HUES64 (cell line): Measurements from ENCODE around the gene COG4.
A peak's percentile ranks its signal among the peaks of the same experiment; 100 is the strongest.
"Not testable (repeated sequence)": the region's sequence is repeated elsewhere in the genome, so short reads cannot be mapped to it uniquely, and the experiment has no call there.

Experiments used
- H3K27ac ChIP-seq: 2 replicates; pipeline ENCODE4 v1.7.0; 2013; ENCODE audit warnings: low read depth, low read length, inconsistent platforms
- H3K27me3 ChIP-seq: 2 replicates; pipeline ENCODE4 v1.6.1; 2013; ENCODE audit warnings: mild to moderate bottlenecking, low read length; ENCODE audit not compliant: insufficient read depth
- H3K36me3 ChIP-seq: 2 replicates; pipeline ENCODE4 v1.6.1; 2013; ENCODE audit warnings: mild to moderate bottlenecking, low read length; ENCODE audit not compliant: insufficient read depth
- H3K4me1 ChIP-seq: 2 replicates; pipeline ENCODE4 v1.6.1; 2013; ENCODE audit warnings: mild to moderate bottlenecking, low read length, moderate library complexity; ENCODE audit not compliant: insufficient read depth
- H3K4me3 ChIP-seq: 2 replicates; pipeline ENCODE4 v1.5.1; 2013; ENCODE audit warnings: mild to moderate bottlenecking, low read length, moderate library complexity
- H3K9ac ChIP-seq: 2 replicates; pipeline ENCODE4 v1.6.1; 2013; ENCODE audit warnings: mild to moderate bottlenecking, low read depth, low read length
- H3K9me3 ChIP-seq: 2 replicates; pipeline ENCODE4 v1.6.1; 2013; ENCODE audit warnings: low read depth, low read length; ENCODE audit not compliant: insufficient read depth
- WGBS: fragments of 150-250, 120-280 bp; methylation state at CpG from one replicate; pipeline ENCODE4 v1.1.7; 2013; ENCODE audit warnings: missing lambda C conversion rate; 5-methylcytosine and 5-hydroxymethylcytosine counted together

The COG4 gene

DNA sequence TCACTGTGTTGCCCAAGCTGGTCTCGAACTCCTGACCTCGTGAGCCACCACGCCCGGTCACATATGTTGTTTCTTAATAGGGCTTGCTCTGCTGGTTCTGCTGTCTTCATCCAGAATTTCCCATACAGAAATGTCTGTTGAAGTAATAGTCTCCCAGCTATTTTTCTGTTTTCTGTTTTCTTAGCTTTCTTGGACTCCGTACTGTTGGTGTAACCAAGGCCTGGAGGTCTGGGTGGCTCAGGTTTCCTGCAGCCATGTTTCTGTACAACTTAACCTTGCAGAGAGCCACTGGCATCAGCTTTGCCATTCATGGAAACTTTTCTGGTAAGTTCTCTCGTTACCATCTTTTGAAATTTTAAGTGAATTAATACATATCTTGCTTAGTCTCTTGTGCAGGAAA, 3.0 kb upstream of the COG4 start:
- Histone ChIP-seq H3K9me3 (no peaks in the 10 kb centered on the region), H3K9ac (no peak overlapping the region; the same call in 1 of the 2 replicates), H3K4me1 (peaks cover 18% of the 10 kb centered on the region), H3K27ac (no peak overlapping the region), H3K36me3 (peaks cover 65% of the 10 kb centered on the region), H3K27me3 (no peaks in the 10 kb centered on the region), H3K4me3 (peak overlapping the region; percentile 31; the same call in 1 of the 2 replicates)
- 87% methylated on average over 6 of the region's 6 CpGs for WGBS

DNA sequence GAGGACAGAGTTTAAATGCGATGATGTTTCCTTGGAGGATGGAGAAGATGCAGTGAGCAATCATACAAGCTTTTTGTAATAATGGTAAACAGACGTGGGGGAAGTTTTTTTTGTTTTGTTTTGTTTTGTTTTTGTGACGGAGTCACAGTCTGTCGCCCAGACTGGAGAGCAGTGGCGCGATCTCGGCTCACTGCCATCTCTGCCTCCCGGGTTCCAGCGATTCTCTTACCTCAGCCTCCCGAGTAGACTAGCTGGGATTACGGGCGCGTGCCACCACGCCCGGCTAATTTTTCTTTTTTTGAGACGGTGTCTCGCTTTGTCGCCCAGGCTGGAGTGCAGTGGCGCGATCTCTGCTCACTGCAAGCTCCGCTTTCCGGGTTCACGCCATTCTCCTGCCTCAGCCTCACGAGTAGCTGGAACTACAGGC, 1.1 kb upstream of the COG4 start:
- WGBS: 1% methylated on average over 24 of the region's 24 CpGs
- not testable (repeated sequence) for H3K27me3 ChIP-seq, H3K9me3 ChIP-seq
- Histone ChIP-seq H3K4me1 (peaks cover 18% of the 10 kb centered on the region), H3K4me3 (peak overlapping the region; percentile 100), H3K27ac (peak overlapping the region; percentile 91), H3K9ac (peak overlapping the region; percentile 100), H3K36me3 (peaks cover 46% of the 10 kb centered on the region)

DNA sequence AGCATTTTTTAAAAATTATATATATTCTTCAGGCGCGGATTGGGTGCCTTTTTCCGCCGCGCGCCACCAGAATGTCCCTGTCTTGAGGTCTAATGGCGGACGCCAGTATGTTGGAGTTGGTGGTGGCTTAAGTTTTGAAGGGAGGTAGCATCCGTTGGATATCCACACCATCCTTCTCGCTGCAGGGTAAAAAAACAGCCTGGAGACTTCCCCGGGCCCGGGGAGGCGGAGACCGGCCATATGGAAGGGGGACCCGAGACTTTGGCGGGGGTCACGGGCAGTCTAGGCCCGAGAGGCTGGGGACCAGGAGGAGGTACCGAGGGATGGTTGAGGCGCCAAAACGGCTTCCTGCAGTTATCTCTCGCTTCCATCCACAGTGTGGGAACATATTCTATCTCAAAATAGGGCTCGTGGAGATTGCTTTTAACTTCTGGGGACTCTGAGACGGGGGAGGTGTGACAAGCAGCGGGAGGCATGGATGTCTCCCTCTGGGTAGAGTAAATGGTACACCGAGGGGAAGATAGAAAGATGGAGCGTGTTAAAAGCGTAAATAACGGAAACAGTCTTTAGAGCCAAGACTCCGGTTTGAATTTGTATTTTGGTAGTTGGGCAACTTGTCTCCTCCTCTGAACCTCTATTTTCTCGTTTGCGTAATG, 517 bp upstream of the COG4 start, which contains the start of gene SF3B3:
Gene SF3B3 (plus strand): TSS at position 74 of the 656 bp plus-strand sequence. CDS start 2,841 bp downstream, outside the sequence.
- H3K4me3 ChIP-seq: peak within 1 kb of the TSS; percentile 100
- WGBS: under 1% methylated on average over 32 of the region's 32 CpGs
- H3K36me3 ChIP-seq: peaks cover 42% of the 10 kb centered on the region
- H3K4me1 ChIP-seq: peaks cover 18% of the 10 kb centered on the region
- peak within 1 kb of the TSS; percentile 91 for H3K27ac ChIP-seq
- H3K9me3 ChIP-seq: no peaks in the 10 kb centered on the region
- no peaks in the 10 kb centered on the region for H3K27me3 ChIP-seq
- H3K9ac ChIP-seq: peak within 1 kb of the TSS; percentile 100

DNA sequence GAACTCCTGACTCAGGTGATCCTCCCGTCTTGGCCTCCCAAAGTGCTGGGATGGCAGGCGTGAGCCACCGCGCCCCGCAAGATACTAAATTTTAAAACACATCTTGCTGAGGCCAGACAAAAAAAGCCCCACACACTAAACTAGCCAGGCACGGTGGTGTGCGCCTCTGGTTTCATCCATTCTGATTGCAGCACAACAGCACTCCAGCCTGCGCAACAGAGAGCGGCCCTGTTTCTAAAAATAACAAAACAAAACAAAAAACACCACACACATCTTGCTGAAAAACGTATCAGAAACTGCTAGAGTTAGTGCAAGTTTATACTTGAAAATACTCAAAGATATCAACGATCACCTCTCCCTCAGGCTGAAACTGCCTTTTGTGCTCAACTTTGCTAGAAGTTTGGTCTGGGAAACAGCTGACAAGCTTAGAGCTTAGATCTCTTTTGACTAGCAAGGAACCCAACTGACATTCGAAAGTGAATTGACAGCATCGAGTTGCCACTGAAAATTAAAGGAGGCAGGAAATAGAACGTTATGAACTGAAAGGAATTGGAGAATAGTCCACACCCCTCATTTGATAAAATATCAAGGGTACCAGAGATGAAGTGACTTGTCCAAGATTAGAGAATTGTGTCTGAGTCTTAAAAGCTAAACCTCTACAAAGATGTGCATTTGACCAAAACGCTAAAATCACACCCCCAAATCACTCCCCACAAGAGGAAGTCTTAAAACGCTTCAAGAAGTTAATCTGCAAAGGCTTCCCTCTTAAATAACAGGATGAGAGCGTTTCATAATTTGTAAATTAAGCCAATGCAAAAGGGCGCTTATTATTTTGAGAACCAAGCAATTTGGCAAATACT, 908 bp downstream of the COG4 start:
- H3K9me3 ChIP-seq: no peaks in the 10 kb centered on the region
- H3K4me3 ChIP-seq: peak overlapping the region; percentile 100
- H3K9ac ChIP-seq: peak overlapping the region; percentile 100
- H3K36me3 ChIP-seq: peaks cover 34% of the 10 kb centered on the region
- peaks cover 18% of the 10 kb centered on the region for H3K4me1 ChIP-seq
- H3K27me3 ChIP-seq: no peaks in the 10 kb centered on the region
- H3K27ac ChIP-seq: peak overlapping the region; percentile 91
- 65% methylated on average over 18 of the region's 18 CpGs for WGBS

DNA sequence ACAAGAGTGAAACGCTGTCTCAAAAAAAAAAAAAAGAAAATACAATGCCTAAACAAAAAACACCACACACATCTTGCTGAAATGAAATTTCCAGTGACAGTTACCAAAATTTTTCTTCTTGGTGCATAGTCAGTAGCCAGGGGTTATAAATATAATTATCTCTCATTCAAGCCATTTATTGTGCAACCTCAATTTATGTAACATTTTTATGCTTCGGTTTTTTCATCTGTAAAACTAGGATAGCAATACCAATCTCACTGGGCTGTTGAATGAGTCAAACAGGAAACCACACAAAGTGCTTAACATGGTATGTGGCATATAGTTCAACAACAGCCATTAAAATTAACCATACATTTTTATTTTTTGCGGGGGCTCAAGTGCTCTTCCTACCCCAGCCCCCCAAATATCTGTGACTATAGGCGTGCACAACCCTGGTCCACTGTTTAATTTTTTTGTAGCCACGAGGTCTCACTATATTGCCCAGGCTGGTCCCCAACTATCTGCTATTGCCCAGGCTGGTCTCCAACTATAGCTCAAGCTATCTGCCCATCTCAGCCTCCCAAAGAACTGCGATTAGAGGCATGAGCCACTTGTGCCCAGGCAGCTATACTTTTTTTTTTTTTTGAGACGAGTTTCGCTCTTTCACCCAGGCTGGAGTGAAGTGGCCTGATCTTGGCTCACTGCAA, 2.6 kb downstream of the COG4 start:
- peaks cover 8% of the 10 kb centered on the region for H3K4me1 ChIP-seq
- H3K27me3 ChIP-seq: no peaks in the 10 kb centered on the region
- H3K9ac ChIP-seq: no peak overlapping the region
- no peaks in the 10 kb centered on the region for H3K9me3 ChIP-seq
- H3K27ac ChIP-seq: no peak overlapping the region
- 95% methylated on average over 8 of the region's 8 CpGs for WGBS
- peaks cover 34% of the 10 kb centered on the region for H3K36me3 ChIP-seq
- H3K4me3 ChIP-seq: no peak overlapping the region

DNA sequence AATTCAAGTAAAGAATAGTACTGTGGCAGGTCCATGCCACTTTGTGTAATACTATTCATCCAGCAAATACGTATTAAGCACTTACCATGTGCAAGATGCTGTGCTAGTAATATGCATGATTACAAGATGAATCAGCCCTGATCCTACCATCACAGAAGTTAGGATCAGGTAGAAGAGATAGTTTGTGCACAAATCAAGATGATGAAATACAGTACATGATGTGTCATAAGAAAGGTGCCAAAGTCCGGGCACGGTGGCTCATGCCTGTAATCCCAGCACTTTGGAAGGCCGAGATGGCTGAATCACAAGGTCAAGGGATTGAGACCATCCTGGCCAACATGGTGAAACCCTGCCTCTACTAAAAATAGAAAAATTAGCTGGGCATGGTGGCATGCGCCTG, 10.9 kb downstream of the COG4 start:
- Histone ChIP-seq H3K4me1 (no peaks in the 10 kb centered on the region), H3K27me3 (no peaks in the 10 kb centered on the region), H3K4me3 (no peak overlapping the region), H3K9me3 (no peaks in the 10 kb centered on the region), H3K36me3 (peaks cover 87% of the 10 kb centered on the region), H3K27ac (no peak overlapping the region), H3K9ac (no peak overlapping the region)
- 94% methylated on average over 5 of the region's 5 CpGs for WGBS

DNA sequence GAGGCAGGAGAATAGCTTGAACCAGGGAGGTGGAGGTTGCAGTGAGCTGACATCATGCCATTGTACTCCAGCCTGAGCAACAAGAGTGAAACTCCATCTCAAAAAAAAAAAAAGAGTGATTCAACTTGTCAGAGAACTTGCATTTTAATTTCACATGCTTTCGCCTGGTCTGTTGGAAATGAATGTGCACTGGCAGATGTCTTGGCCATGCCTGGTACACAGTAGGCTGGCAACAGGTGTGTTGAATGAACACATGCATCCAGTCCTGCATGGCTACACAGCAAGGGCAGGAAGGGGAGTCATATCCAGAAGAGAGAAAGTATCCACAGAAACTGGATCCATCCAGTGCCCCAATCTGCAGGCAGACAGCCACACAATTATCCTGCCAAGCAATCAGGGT, 11.5 kb downstream of the COG4 start:
- Histone ChIP-seq H3K9me3 (no peaks in the 10 kb centered on the region), H3K4me3 (no peak overlapping the region), H3K9ac (no peak overlapping the region), H3K4me1 (no peaks in the 10 kb centered on the region), H3K27me3 (no peaks in the 10 kb centered on the region), H3K36me3 (peaks cover 87% of the 10 kb centered on the region), H3K27ac (no peak overlapping the region)
- 94% methylated on average over 1 of the region's 1 CpG for WGBS

DNA sequence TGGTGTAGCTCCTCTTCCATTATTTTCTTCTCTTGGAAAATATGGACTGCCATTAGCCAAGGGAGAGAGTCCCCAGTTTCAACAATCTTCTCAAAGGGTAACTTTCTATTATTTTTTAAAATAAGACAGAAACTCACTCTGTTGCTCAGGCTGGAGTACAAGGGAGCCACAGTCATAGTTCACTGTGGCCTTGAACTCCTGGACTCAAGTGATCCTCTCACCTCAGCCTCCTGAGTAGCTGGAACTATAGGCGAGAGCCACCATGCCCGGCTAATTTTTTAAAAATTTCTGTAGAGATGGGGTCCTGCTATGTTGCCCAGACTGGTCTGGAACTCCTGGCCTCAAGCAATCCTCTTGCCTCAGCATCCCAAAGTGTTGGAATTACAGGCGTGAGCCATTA, 13.1 kb downstream of the COG4 start:
- Histone ChIP-seq H3K36me3 (peaks cover 76% of the 10 kb centered on the region), H3K4me3 (no peak overlapping the region), H3K9ac (no peak overlapping the region), H3K27ac (no peak overlapping the region), H3K27me3 (no peaks in the 10 kb centered on the region), H3K4me1 (no peaks in the 10 kb centered on the region), H3K9me3 (no peaks in the 10 kb centered on the region)
- WGBS: 97% methylated on average over 3 of the region's 3 CpGs

DNA sequence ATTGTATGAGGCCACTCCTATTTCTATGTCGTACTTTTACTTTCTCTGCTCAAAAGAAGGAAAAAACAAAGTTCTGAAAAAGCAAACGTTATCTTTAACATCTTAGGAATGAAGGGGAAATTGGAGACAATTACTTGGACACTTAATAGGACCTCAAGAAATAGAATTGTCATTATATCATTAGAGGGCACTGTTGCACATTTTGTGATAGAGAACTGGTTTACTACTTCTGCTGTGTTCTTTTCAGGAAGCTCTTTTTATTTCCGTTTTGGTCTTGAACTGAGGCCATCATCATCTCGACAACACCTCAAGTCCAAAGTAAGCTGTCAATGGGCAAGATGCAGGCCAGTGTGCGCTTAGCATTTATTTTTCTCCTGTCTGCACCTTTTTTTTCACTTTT, 14.6 kb downstream of the COG4 start:
- Histone ChIP-seq H3K9me3 (no peaks in the 10 kb centered on the region), H3K4me1 (no peaks in the 10 kb centered on the region), H3K27me3 (no peaks in the 10 kb centered on the region), H3K36me3 (peaks cover 70% of the 10 kb centered on the region), H3K9ac (no peak overlapping the region), H3K4me3 (no peak overlapping the region), H3K27ac (no peak overlapping the region)
- 98% methylated on average over 5 of the region's 5 CpGs for WGBS

DNA sequence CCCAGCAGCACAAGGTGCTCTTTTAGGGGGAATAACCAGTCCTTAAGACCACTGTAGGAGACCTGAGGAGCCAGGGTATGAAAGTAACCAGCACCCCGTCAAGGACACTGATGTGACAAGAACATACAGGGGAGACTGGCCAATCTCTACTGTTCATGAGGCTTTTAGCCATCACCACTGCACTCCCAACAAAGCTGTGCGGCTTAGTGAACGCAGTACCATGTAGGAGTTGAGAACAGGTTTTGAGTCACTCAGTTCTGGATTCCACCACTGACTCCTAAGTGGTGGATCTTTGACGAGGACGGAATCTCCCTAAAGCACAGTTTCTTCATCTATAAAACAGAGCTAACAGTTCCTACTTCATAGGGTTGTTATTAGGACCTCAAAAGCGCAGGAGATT, 26.8 kb downstream of the COG4 start:
- no peak overlapping the region for H3K9ac ChIP-seq
- no peaks in the 10 kb centered on the region for H3K27me3 ChIP-seq
- no peak overlapping the region for H3K4me3 ChIP-seq
- no peak overlapping the region for H3K27ac ChIP-seq
- 98% methylated on average over 6 of the region's 6 CpGs for WGBS
- H3K36me3 ChIP-seq: peaks cover 49% of the 10 kb centered on the region
- no peaks in the 10 kb centered on the region for H3K9me3 ChIP-seq
- H3K4me1 ChIP-seq: no peaks in the 10 kb centered on the region
